Fibroblast of mammary gland (primary cell): Measurements from ENCODE around the gene HSBP1L1.
"Not testable (repeated sequence)": the region's sequence is repeated elsewhere in the genome, so short reads cannot be mapped to it uniquely, and the experiment has no call there.

ENCODE experiments used
- DNase-seq: peaks from one replicate; pipeline ENCODE4 v3.0.0-alpha.2; 2010; ENCODE audit warnings: low read depth
- H3K4me3 ChIP-seq: 2 replicates; pipeline ENCODE4 v1.5.1; 2011; ENCODE audit warnings: low read depth, mild to moderate bottlenecking, low read length, moderate library complexity; ENCODE audit not compliant: control insufficient read depth
- TF ChIP-seq, protein P1 (sequence below): conservative IDR thresholded peaks from 2 replicates; pipeline ENCODE4 v1.5.1; 2011; ENCODE audit warnings: low read depth, low read length, inconsistent platforms; ENCODE audit not compliant: control insufficient read depth, insufficient read depth

HSBP1L1 gene

DNA sequence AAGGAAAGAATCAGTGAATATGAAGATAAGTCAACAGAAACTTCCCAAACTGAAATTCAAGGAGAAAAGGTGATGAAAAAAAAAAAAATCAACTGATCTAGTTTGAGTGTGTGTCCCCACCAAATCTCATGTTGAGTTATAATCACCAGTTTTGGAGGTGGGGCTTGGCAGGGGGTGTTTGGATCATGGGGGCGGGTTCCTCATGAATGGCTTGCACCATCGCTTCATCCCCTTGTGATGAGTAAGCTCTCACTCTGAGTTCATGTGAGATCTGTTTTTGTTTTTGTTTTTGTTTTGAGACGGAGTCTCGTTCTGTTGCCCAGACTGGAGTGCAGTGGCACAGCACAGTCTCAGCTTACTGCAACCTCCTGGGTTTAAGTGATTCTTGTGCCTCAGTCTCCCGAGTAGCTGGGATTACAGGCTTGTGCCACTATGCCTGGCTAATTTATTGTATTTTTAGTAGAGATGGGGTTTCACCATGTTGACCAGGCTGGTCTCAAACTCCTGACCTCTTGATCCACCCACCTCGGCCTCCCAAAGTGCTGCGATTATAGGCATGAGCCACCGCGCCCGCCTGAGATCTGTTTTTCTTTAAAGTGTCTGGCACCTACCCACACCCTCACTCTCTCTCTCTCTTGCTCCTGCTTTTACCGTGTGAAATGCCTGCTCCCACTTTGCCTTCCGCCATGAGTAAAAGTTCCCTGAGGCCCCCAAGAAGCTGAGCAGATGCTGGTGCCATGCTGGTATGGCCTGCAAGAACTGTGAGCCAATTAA is 9.0 kb upstream of the HSBP1L1 start:
- TF ChIP-seq, protein P1, sequence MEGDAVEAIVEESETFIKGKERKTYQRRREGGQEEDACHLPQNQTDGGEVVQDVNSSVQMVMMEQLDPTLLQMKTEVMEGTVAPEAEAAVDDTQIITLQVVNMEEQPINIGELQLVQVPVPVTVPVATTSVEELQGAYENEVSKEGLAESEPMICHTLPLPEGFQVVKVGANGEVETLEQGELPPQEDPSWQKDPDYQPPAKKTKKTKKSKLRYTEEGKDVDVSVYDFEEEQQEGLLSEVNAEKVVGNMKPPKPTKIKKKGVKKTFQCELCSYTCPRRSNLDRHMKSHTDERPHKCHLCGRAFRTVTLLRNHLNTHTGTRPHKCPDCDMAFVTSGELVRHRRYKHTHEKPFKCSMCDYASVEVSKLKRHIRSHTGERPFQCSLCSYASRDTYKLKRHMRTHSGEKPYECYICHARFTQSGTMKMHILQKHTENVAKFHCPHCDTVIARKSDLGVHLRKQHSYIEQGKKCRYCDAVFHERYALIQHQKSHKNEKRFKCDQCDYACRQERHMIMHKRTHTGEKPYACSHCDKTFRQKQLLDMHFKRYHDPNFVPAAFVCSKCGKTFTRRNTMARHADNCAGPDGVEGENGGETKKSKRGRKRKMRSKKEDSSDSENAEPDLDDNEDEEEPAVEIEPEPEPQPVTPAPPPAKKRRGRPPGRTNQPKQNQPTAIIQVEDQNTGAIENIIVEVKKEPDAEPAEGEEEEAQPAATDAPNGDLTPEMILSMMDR, result no peak
- DNase-seq, result peak; percentile 60
- H3K4me3 ChIP-seq, result no peak overlapping the region

DNA sequence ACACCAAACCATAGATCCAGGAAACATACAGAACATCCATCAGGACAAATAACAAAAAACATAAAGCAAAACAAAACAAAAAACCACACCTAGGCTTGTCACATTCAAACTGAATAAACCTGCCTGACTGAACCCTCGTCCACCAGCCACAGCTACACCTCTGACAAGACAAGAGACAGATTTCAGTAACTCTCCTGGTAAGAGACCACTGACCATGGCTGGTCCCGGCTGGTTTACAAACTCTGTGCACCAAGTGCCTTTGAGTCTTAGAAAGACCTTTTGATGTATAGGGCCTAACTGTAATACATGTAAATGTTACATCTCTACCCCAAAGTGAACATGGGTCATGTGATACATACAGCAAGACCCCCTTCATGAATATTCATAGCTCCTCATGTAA is 8.2 kb upstream of the HSBP1L1 start:
- TF ChIP-seq, protein P1, result no peak
- no peak overlapping the region for H3K4me3 ChIP-seq
- DNase-seq, result no peak

DNA sequence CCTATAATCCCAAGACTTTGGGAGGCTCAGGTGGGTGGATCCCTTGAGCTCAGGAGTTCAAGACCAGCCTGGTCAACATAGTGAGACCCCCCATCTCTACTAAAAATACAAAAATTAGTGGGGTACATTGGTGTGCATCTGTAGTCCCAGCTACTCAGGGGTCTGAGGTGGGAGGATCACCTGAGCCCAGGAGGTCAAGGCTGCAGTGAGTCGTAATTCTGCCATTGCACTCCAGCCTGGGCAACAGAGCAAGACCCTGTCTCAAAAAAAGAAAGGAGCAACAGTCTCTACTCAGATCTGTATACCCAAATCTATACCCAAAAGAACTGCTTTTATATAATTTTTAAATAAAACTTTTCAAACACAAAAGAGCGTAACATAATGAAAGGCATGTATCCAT is 5.5 kb upstream of the HSBP1L1 start:
- TF ChIP-seq, protein P1, result no peak
- H3K4me3 ChIP-seq, result no peak overlapping the region
- no peak for DNase-seq

DNA sequence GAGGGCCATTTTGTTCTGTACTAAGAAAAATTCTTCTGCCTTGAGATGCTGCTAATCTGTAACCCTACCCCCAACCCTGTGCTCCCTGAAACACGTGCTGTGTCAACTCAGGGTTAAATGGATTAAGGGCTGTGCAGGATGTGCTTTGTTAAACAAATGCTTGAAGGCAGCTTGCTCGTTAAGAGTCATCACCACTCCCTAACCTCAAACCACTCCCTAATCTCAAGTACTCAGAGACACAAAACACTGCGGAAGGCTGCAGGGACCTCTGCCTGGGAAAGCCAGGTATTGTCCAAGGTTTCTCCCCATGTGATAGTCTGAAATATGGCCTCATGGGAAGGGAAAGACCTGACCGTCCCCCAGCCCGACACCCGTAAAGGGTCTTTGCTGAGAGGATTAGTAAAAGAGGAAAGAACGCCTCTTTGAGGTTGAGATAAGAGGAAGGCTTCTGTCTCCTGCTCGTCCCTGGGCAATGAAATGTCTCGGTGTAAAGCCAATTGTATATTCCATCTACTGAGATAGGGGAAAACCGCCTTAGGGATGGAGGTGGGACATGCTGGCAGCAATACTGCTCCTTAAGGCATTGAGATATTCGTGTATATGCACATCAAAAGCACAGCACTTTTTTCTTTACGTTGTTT is 4.2 kb upstream of the HSBP1L1 start:
- DNase-seq, result peak; percentile 50
- H3K4me3 ChIP-seq, result not testable (repeated sequence)

DNA sequence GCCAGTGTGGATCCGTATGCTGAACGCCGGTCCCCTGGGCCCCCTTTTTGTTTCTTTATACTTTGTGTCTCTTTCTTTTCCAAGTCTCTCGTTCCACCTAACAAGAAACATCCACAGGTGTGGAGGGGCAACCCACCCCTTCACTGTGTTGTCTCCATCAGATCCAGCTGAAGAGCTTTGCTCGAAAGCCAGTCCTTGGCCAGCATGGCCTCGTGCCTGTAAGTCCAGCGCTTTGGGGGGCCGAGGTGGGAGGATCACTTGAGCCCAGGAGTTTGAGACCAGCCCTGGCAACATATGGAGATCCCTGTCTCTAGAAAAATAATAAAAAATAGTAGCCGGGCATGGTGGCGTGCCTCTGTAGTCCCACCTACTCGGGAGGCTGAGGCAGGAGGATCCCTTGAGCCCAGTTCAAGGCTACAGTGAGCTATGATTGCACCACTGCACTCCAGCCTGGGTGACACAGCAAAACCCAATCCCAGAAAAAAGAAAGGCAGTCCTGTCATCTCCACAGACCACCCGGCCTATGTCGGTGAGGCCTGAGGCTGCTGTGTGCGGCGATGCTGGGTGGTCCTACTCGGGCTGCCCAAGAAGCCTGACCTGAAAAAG is 3.4 kb upstream of the HSBP1L1 start:
- TF ChIP-seq, protein P1, result no peak
- DNase-seq, result no peak
- no peak overlapping the region for H3K4me3 ChIP-seq

DNA sequence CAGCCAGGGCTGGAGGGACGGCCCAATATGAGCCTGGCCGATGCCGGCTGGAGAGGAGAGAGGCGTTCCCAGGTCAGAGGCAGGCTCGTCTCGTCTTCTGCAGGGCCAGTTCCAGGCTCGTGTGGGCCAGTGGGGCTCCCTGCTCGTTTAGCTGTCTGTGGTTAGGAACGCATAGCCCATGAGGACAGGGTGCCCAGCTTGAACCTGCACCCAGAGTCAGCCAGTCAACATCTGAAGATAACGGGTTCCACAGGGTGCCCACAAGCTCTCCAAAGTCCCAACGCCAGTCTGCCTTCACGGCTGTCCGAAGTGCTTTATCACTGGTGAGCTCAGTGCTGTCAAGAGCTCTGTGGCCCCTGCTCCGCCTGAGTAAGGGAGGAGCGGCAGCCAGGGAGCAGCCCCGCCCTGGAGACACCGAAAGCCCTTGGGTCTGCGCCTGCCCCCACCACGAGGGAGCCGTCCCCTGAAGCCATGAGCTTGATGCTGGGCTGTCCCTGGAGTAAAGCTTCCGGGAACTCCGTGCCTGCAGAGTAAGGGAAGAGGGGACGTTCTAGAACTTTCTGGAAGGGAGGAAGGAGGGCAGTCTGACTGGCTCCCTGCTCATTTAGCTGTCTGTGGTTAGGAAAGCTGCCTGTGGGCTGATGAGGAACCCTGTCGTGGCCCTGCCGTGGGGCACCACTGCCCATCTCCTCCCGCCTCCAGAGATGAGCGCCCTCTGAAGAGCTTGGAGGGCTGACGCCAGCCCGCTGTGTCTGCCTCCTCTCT is 2.7 kb upstream of the HSBP1L1 start:
- TF ChIP-seq, protein P1, result no peak
- H3K4me3 ChIP-seq, result no peak overlapping the region

DNA sequence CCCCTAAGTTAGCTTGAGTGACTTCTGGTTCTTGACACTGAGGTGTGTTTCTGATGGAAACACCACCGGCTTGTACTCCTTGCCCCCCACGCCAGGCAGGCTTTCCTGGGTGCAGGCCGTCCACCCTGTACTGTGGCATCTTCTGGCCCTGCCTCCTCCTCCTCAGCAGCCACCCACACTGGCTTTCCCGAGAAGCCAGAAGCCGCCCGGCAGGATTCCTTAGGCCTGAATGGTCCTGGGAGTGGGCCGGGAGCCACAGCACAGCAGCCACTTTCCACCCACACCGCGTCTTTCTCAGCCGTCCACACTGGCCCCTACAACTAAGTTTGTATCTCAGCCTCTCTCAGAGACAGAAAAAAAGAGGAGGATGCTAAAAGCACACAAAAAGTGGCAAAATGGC is 2.1 kb upstream of the HSBP1L1 start:
- peak; percentile 56 for DNase-seq
- H3K4me3 ChIP-seq, result no peak overlapping the region
- TF ChIP-seq, protein P1, result no peak

More for the DNA sequence above, 2.7 kb upstream of the HSBP1L1 start:
- DNase-seq, result peak; percentile 21
